Smooth muscle cell of bladder (primary cell): Measurements from ENCODE around the gene SSPN. TPM values are rescaled to one million over a fixed set of nuclear protein-coding genes. Genes with fewer than 3 reads are reported as not detected.

Experiments used
- total RNA-seq: library from RNA; depleted of rRNA; stranded (reverse); fragments of >200 nt; gene quantifications from 2 replicates; pipeline ENCODE4 v1.2.3, GENCODE V29; 2014

SSPN gene, protein sequence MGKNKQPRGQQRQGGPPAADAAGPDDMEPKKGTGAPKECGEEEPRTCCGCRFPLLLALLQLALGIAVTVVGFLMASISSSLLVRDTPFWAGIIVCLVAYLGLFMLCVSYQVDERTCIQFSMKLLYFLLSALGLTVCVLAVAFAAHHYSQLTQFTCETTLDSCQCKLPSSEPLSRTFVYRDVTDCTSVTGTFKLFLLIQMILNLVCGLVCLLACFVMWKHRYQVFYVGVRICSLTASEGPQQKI
- 9.4 and 24.6 TPM in 2 replicates for total RNA-seq

DNA sequence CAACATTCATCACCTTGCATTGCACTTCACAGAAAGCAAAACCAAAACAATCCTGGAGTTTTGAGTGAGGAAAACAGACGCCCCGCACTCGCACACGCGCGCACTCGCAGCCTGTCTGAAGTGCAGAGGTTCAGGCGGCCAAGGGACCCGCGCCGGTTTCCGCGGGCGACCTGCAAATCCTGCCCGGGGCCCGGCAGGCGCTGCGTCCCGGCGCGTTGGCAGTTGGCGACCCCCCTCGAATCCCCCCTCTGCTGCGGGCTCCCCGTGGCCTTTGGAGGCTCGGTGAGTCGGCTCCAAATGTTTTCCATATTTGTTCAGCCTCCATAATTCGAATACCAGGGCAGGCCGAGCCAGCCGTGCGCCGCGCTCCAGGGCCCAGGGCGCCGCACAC lies at the start of gene SSPN:
Gene SSPN, plus strand, starts transcription at position 324 of the 391 bp plus-strand sequence. CDS start 100 bp downstream, outside the sequence.

Other genes starting within 250 kb of the SSPN start
- 98.4 and 105 TPM in 2 replicates for gene RASSF8, start 236.9 kb upstream of the SSPN start, total RNA-seq
- gene BHLHE41, start 70.5 kb upstream of the SSPN start, total RNA-seq = 0.43 and 2.5 TPM in 2 replicates